ENCODE measurements around the gene RPL6. TPM values are rescaled to one million over a fixed set of nuclear protein-coding genes. Genes with fewer than 3 reads are reported as not detected.
"Not testable (repeated sequence)": the region's sequence is repeated elsewhere in the genome, so short reads cannot be mapped to it uniquely, and the experiment has no call there.

RPL6 gene
- polyA plus RNA-seq (ENCODE audit: insufficient read depth in 1 of 5, insufficient read length in 5 of 5, low replicate concordance in 1 of 5), result 1,000 to 10,000 TPM; 2,518 to 3,065 (median 2,916) TPM
- long read RNA-seq, donor 1, transcript RPL6-204 (2 exons, 612 nt), result minor isoform, 19 of 1,755 reads
- long read RNA-seq, donor 1, transcript RPL6-205 (3 exons, 583 nt), result minor isoform, 45 of 1,755 reads
- long read RNA-seq, donor 1, transcript RPL6-201 (7 exons, 947 nt), result major isoform, 754 of 1,755 reads
- long read RNA-seq, donor 1, transcript RPL6-202 (7 exons, 1,074 nt), result minor isoform, 12 of 1,755 reads
- long read RNA-seq, donor 1, partial matches to known transcripts, result 841 of 1,755 reads
- long read RNA-seq, donor 1, other reads (novel, unspliced or antisense), result 72 of 1,755 reads
- long read RNA-seq, donor 2, transcript RPL6-202 (7 exons, 1,074 nt), result minor isoform, 9 of 980 reads
- long read RNA-seq, donor 2, transcript RPL6-201 (7 exons, 947 nt), result major isoform, 463 of 980 reads
- long read RNA-seq, donor 2, transcript RPL6-205 (3 exons, 583 nt), result minor isoform, 22 of 980 reads
- long read RNA-seq, donor 2, transcript RPL6-204 (2 exons, 612 nt), result minor isoform, 14 of 980 reads
- long read RNA-seq, donor 2, partial matches to known transcripts, result 412 of 980 reads
- long read RNA-seq, donor 2, other reads (novel, unspliced or antisense), result 59 of 980 reads
- long read RNA-seq, donor 3, transcript RPL6-201 (7 exons, 947 nt), result major isoform, 553 of 1,423 reads
- long read RNA-seq, donor 3, transcript RPL6-205 (3 exons, 583 nt), result minor isoform, 22 of 1,423 reads
- long read RNA-seq, donor 3, transcript RPL6-212 (2 exons, 899 nt), result minor isoform, 10 of 1,423 reads
- long read RNA-seq, donor 3, transcript RPL6-204 (2 exons, 612 nt), result minor isoform, 24 of 1,423 reads
- long read RNA-seq, donor 3, partial matches to known transcripts, result 757 of 1,423 reads
- long read RNA-seq, donor 3, other reads (novel, unspliced or antisense), result 48 of 1,423 reads
- long read RNA-seq, donor 4, transcript RPL6-202 (7 exons, 1,074 nt), result minor isoform, 8 of 855 reads
- long read RNA-seq, donor 4, transcript RPL6-201 (7 exons, 947 nt), result major isoform, 309 of 855 reads
- long read RNA-seq, donor 4, transcript RPL6-205 (3 exons, 583 nt), result minor isoform, 26 of 855 reads
- long read RNA-seq, donor 4, transcript RPL6-204 (2 exons, 612 nt), result minor isoform, 22 of 855 reads
- long read RNA-seq, donor 4, partial matches to known transcripts, result 449 of 855 reads
- long read RNA-seq, donor 4, other reads (novel, unspliced or antisense), result 35 of 855 reads
- long read RNA-seq, donor 5, transcript RPL6-201 (7 exons, 947 nt), result major isoform, 716 of 2,023 reads
- long read RNA-seq, donor 5, transcript RPL6-205 (3 exons, 583 nt), result minor isoform, 42 of 2,023 reads
- long read RNA-seq, donor 5, transcript RPL6-202 (7 exons, 1,074 nt), result minor isoform, 13 of 2,023 reads
- long read RNA-seq, donor 5, transcript RPL6-204 (2 exons, 612 nt), result minor isoform, 29 of 2,023 reads
- long read RNA-seq, donor 5, partial matches to known transcripts, result 1,121 of 2,023 reads
- long read RNA-seq, donor 5, other reads (novel, unspliced or antisense), result 94 of 2,023 reads
- long read RNA-seq, donor 6, transcript RPL6-204 (2 exons, 612 nt), result minor isoform, 25 of 1,439 reads
- long read RNA-seq, donor 6, transcript RPL6-205 (3 exons, 583 nt), result minor isoform, 32 of 1,439 reads
- long read RNA-seq, donor 6, transcript RPL6-202 (7 exons, 1,074 nt), result minor isoform, 13 of 1,439 reads
- long read RNA-seq, donor 6, transcript RPL6-201 (7 exons, 947 nt), result major isoform, 619 of 1,439 reads
- long read RNA-seq, donor 6, partial matches to known transcripts, result 676 of 1,439 reads
- long read RNA-seq, donor 6, other reads (novel, unspliced or antisense), result 72 of 1,439 reads
- long read RNA-seq, donor 7, transcript RPL6-201 (7 exons, 947 nt), result major isoform, 292 of 552 reads
- long read RNA-seq, donor 7, transcript RPL6-205 (3 exons, 583 nt), result minor isoform, 11 of 552 reads
- long read RNA-seq, donor 7, transcript RPL6-202 (7 exons, 1,074 nt), result minor isoform, 9 of 552 reads
- long read RNA-seq, donor 7, partial matches to known transcripts, result 209 of 552 reads
- long read RNA-seq, donor 7, other reads (novel, unspliced or antisense), result 23 of 552 reads
- long read RNA-seq, donor 8, transcript RPL6-204 (2 exons, 612 nt), result minor isoform, 13 of 586 reads
- long read RNA-seq, donor 8, transcript RPL6-205 (3 exons, 583 nt), result minor isoform, 10 of 586 reads
- long read RNA-seq, donor 8, transcript RPL6-201 (7 exons, 947 nt), result major isoform, 257 of 586 reads
- long read RNA-seq, donor 8, partial matches to known transcripts, result 283 of 586 reads
- long read RNA-seq, donor 8, other reads (novel, unspliced or antisense), result 15 of 586 reads

- peak; percentile 86 to 89 for DNase-seq
These were observed at the start of gene RPL6 for GRCh38 chr12:112409064-112409905. Gene RPL6 (minus strand): TSS chr12:112409605. CDS start chr12:112408656, 949 bp downstream.

- DNase-seq, result no peak
These were observed 49.3 kb upstream of the RPL6 start for GRCh38 chr12:112458751-112459150.

GRCh38 chr12:112458330-112458729 lies 48.9 kb upstream of the RPL6 start:
- DNase-seq, result no peak

- not testable (repeated sequence) for DNase-seq
These were observed 47.7 kb upstream of the RPL6 start for GRCh38 chr12:112457142-112457541.

GRCh38 chr12:112456029-112456428 lies 46.6 kb upstream of the RPL6 start:
- no peak for DNase-seq

- no peak for DNase-seq
These were observed 41.3 kb upstream of the RPL6 start for GRCh38 chr12:112450725-112451124.

- not testable (repeated sequence) for DNase-seq
These were observed 38.8 kb upstream of the RPL6 start for GRCh38 chr12:112448165-112448564.

GRCh38 chr12:112447106-112447505 lies 37.7 kb upstream of the RPL6 start:
- no peak for DNase-seq

GRCh38 chr12:112446008-112446725 lies 36.8 kb upstream of the RPL6 start:
- no peak for DNase-seq

- DNase-seq, result no peak
These were observed 34.5 kb upstream of the RPL6 start for GRCh38 chr12:112443916-112444315.

- DNase-seq, result not testable (repeated sequence)
These were observed 31.2 kb upstream of the RPL6 start for GRCh38 chr12:112440653-112441052.

GRCh38 chr12:112439769-112440168 lies 30.4 kb upstream of the RPL6 start:
- no peak for DNase-seq

- DNase-seq, result not testable (repeated sequence)
These were observed 29.2 kb upstream of the RPL6 start for GRCh38 chr12:112438645-112439044.

GRCh38 chr12:112433551-112433950 lies 24.1 kb upstream of the RPL6 start:
- no peak for DNase-seq

- no peak for DNase-seq
These were observed 22.6 kb upstream of the RPL6 start for GRCh38 chr12:112431965-112432364.

- no peak for DNase-seq
These were observed 21.5 kb upstream of the RPL6 start for GRCh38 chr12:112430929-112431328.

- no peak for DNase-seq
These were observed 18.4 kb upstream of the RPL6 start for GRCh38 chr12:112427760-112428159.

All from right lung (tissue), 10 donors.